DOHH2 (cell line): Measurements from ENCODE around the gene TARS1.

ENCODE experiments used
- CTCF ChIP-seq: fragments of 200-600 bp; sonication (generic); IDR thresholded peaks from one replicate; pipeline ENCODE4 v1.5.1; 2014; ENCODE audit warnings: antibody characterized with exemption, mild to moderate bottlenecking, low read depth, low read length; ENCODE audit not compliant: poor library complexity, severe bottlenecking
- EZH2phosphoT487 ChIP-seq: fragments of 200-600 bp; sonication (generic); IDR thresholded peaks from 2 replicates; pipeline ENCODE4 v1.6.1; 2017; ENCODE audit warnings: borderline replicate concordance, mild to moderate bottlenecking, antibody characterized with exemption, low read length, moderate library complexity, mixed read lengths

- TF ChIP-seq CTCF (no peak), EZH2phosphoT487 (no peak)
These were observed 31.2 kb upstream of the TARS1 start for GRCh38 chr5:33409435-33410170.
